ENCODE results near the gene HEBP1.

HEBP1 gene

DNA sequence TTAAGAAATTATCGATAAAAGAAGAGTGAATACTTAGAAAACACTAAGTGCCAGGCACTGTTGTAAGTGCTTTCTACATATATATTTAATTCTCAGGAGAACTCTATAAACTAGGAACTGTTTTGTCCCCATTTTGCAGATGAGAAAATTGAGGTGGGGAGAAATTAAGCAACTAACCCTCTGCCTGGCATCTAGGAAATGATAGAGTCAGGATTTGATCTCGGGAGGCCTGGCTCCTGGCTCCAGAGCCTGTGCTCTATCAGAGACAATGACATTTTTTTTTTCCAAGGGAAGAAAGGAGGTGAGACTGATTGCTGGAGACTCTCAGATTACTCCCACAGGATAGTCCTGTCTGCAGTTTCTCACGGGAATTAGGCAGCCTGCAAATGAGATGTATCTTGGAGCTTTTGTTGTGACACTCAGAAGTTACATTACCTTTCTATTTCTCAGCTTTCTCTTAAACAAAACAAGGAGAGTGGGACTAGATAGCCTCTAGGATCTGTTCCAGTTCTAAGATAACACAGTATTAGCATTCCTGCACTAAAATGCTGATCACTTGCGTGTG is 42.7 kb upstream of the HEBP1 start:
- no peak overlapping the region for H3K4me3 ChIP-seq (ENCODE audit: low read length)
- H3K9me2 ChIP-seq (replicated peaks; ENCODE audit: control insufficient read depth, low read length) = no peaks in the 10 kb centered on the region
- H3K4me1 ChIP-seq (ENCODE audit: control insufficient read depth, low read length) = peaks cover 12% of the 10 kb centered on the region
- H3K9me3 ChIP-seq (ENCODE audit: control insufficient read depth, insufficient read depth, low read length) = no peaks in the 10 kb centered on the region
- no peaks in the 10 kb centered on the region for H3F3A ChIP-seq (ENCODE audit: control insufficient read depth, insufficient read depth)
- H4K20me1 ChIP-seq (ENCODE audit: control insufficient read depth, insufficient read depth, low read depth, low read length) = no peaks in the 10 kb centered on the region
- H3K79me2 ChIP-seq (ENCODE audit: control insufficient read depth, low read length) = no peaks in the 10 kb centered on the region
- H3K4me2 ChIP-seq (ENCODE audit: low read length) = no peak overlapping the region
- H3K36me3 ChIP-seq (ENCODE audit: control insufficient read depth, low read length) = no peaks in the 10 kb centered on the region
- TF ChIP-seq EZH2phosphoT487 (IDR thresholded peaks at IDR 0.05; ENCODE audit: borderline replicate concordance, low read length) (no peak), CTCF (IDR thresholded peaks at IDR 0.05; ENCODE audit: low read depth, low read length, poor library complexity, severe bottlenecking) (no peak)
- H3K27ac ChIP-seq (ENCODE audit: low read depth, low read length) = no peak overlapping the region
- H3K27me3 ChIP-seq (ENCODE audit: control insufficient read depth, low read length) = peaks cover 11% of the 10 kb centered on the region

GRCh38 chr12:13041224-13041623 is 41.2 kb upstream of the HEBP1 start:
- Histone ChIP-seq H4K20me1 (ENCODE audit: control insufficient read depth, insufficient read depth, low read depth, low read length) (no peaks in the 10 kb centered on the region), H3K79me2 (ENCODE audit: control insufficient read depth, low read length) (no peaks in the 10 kb centered on the region), H3K27me3 (ENCODE audit: control insufficient read depth, low read length) (peaks cover 11% of the 10 kb centered on the region), H3K4me2 (ENCODE audit: low read length) (no peak overlapping the region), H3F3A (ENCODE audit: control insufficient read depth, insufficient read depth) (no peaks in the 10 kb centered on the region), H3K4me1 (ENCODE audit: control insufficient read depth, low read length) (peaks cover 12% of the 10 kb centered on the region), H3K27ac (ENCODE audit: low read depth, low read length) (no peak overlapping the region), H3K4me3 (ENCODE audit: low read length) (no peak overlapping the region), H3K9me2 (replicated peaks; ENCODE audit: control insufficient read depth, low read length) (no peaks in the 10 kb centered on the region), H3K9me3 (ENCODE audit: control insufficient read depth, insufficient read depth, low read length) (no peaks in the 10 kb centered on the region), H3K36me3 (ENCODE audit: control insufficient read depth, low read length) (no peaks in the 10 kb centered on the region)
- TF ChIP-seq CTCF (IDR thresholded peaks at IDR 0.05; ENCODE audit: low read depth, low read length, poor library complexity, severe bottlenecking) = no peak

GRCh38 chr12:13039328-13039956 is 39.4 kb upstream of the HEBP1 start:
- TF ChIP-seq EZH2phosphoT487 (IDR thresholded peaks at IDR 0.05; ENCODE audit: borderline replicate concordance, low read length) (no peak), CTCF (IDR thresholded peaks at IDR 0.05; ENCODE audit: low read depth, low read length, poor library complexity, severe bottlenecking) (no peak)
- peaks cover 5% of the 10 kb centered on the region; the same call in 1 of the 2 replicates for H3K4me1 ChIP-seq (ENCODE audit: control insufficient read depth, low read length)
- no peaks in the 10 kb centered on the region for H4K20me1 ChIP-seq (ENCODE audit: control insufficient read depth, insufficient read depth, low read depth, low read length)
- no peak overlapping the region for H3K4me3 ChIP-seq (ENCODE audit: low read length)
- H3K79me2 ChIP-seq (ENCODE audit: control insufficient read depth, low read length) = no peaks in the 10 kb centered on the region
- no peaks in the 10 kb centered on the region for H3K9me2 ChIP-seq (replicated peaks; ENCODE audit: control insufficient read depth, low read length)
- H3K27ac ChIP-seq (ENCODE audit: low read depth, low read length) = no peak overlapping the region
- no peaks in the 10 kb centered on the region for H3K9me3 ChIP-seq (ENCODE audit: control insufficient read depth, insufficient read depth, low read length)
- no peaks in the 10 kb centered on the region for H3F3A ChIP-seq (ENCODE audit: control insufficient read depth, insufficient read depth)
- H3K4me2 ChIP-seq (ENCODE audit: low read length) = no peak overlapping the region
- no peaks in the 10 kb centered on the region for H3K36me3 ChIP-seq (ENCODE audit: control insufficient read depth, low read length)
- H3K27me3 ChIP-seq (ENCODE audit: control insufficient read depth, low read length) = peaks cover 11% of the 10 kb centered on the region; the same call in 1 of the 2 replicates

All from DOHH2 (cell line).